ENCODE data around the gene TMEM150C.
"Not testable (repeated sequence)": the region's sequence is repeated elsewhere in the genome, so short reads cannot be mapped to it uniquely, and the experiment has no call there.

TMEM150C gene

GRCh38 chr4:82577451-82577850 is 15.7 kb upstream of the TMEM150C start:
- H3K27ac ChIP-seq = no peak overlapping the region

GRCh38 chr4:82569727-82570126 is 7.9 kb upstream of the TMEM150C start:
- no peak overlapping the region for H3K27ac ChIP-seq
- no peak overlapping the region for H3K4me3 ChIP-seq

More at GRCh38 chr4:82577451-82577850, 15.7 kb upstream of the TMEM150C start:
- no peak overlapping the region for H3K4me3 ChIP-seq

- H3K4me3 ChIP-seq = no peak overlapping the region
- H3K27ac ChIP-seq = no peak overlapping the region
Measured at GRCh38 chr4:82569076-82569475, 7.3 kb upstream of the TMEM150C start.

- Histone ChIP-seq H3K27ac (no peak overlapping the region), H3K4me3 (no peak overlapping the region)
Measured at GRCh38 chr4:82567444-82567843, 5.7 kb upstream of the TMEM150C start.

GRCh38 chr4:82562564-82562854 is 721 bp upstream of the TMEM150C start:
- no peak overlapping the region for H3K27ac ChIP-seq
- peak overlapping the region in 3 of 7 experiments; percentile 52 to 75 (median 58) for H3K4me3 ChIP-seq

GRCh38 chr4:82560853-82561785 is 669 bp downstream of the TMEM150C start:
- H3K4me3 ChIP-seq = peak overlapping the region; percentile 46 to 75 (median 53)
- H3K27ac ChIP-seq = peak overlapping the region in 3 of 21 experiments; percentile 25 to 42 (median 36)

GRCh38 chr4:82559735-82560120 is 2.1 kb downstream of the TMEM150C start:
- H3K27ac ChIP-seq = no peak overlapping the region
- H3K4me3 ChIP-seq = no peak overlapping the region

GRCh38 chr4:82559090-82559734 is 2.6 kb downstream of the TMEM150C start:
- H3K27ac ChIP-seq, H3K4me3 ChIP-seq: not testable (repeated sequence)

GRCh38 chr4:82555276-82555675 is 6.5 kb downstream of the TMEM150C start:
- H3K27ac ChIP-seq = no peak overlapping the region

GRCh38 chr4:82553020-82553419 is 8.8 kb downstream of the TMEM150C start:
- Histone ChIP-seq H3K27ac (no peak overlapping the region), H3K4me3 (no peak overlapping the region)

More at GRCh38 chr4:82555276-82555675, 6.5 kb downstream of the TMEM150C start:
- no peak overlapping the region for H3K4me3 ChIP-seq

GRCh38 chr4:82551734-82552133 is 10.1 kb downstream of the TMEM150C start:
- no peak overlapping the region for H3K4me3 ChIP-seq
- H3K27ac ChIP-seq = no peak overlapping the region

- H3K27ac ChIP-seq, H3K4me3 ChIP-seq: not testable (repeated sequence)
Measured at GRCh38 chr4:82547850-82548249, 13.9 kb downstream of the TMEM150C start.

GRCh38 chr4:82543131-82543530 is 18.7 kb downstream of the TMEM150C start:
- H3K27ac ChIP-seq = no peak overlapping the region
- no peak overlapping the region for H3K4me3 ChIP-seq

- Histone ChIP-seq H3K27ac (no peak overlapping the region), H3K4me3 (no peak overlapping the region)
Measured at GRCh38 chr4:82542642-82543041, 19.1 kb downstream of the TMEM150C start.

- no peak overlapping the region for H3K27ac ChIP-seq
- no peak overlapping the region for H3K4me3 ChIP-seq
Measured at GRCh38 chr4:82529322-82529721, 32.5 kb downstream of the TMEM150C start.

GRCh38 chr4:82528868-82529267 is 32.9 kb downstream of the TMEM150C start:
- no peak overlapping the region for H3K27ac ChIP-seq

GRCh38 chr4:82528074-82528473 is 33.7 kb downstream of the TMEM150C start:
- Histone ChIP-seq H3K27ac (no peak overlapping the region), H3K4me3 (no peak overlapping the region)

More at GRCh38 chr4:82528868-82529267, 32.9 kb downstream of the TMEM150C start:
- no peak overlapping the region for H3K4me3 ChIP-seq

GRCh38 chr4:82525307-82525911 is 36.4 kb downstream of the TMEM150C start:
- no peak overlapping the region for H3K4me3 ChIP-seq
- H3K27ac ChIP-seq = no peak overlapping the region

GRCh38 chr4:82524570-82525152 is 37.1 kb downstream of the TMEM150C start:
- Histone ChIP-seq H3K27ac (no peak overlapping the region), H3K4me3 (no peak overlapping the region)

- no peak overlapping the region for H3K27ac ChIP-seq
- H3K4me3 ChIP-seq = no peak overlapping the region
Measured at GRCh38 chr4:82523179-82523578, 38.6 kb downstream of the TMEM150C start.

Measured in skin epidermis (tissue), 12 donors.